ENCODE measurements around the gene OTOS. TPM values are rescaled to one million over a fixed set of nuclear protein-coding genes. Genes with fewer than 3 reads are reported as not detected.

The OTOS gene
- polyA plus RNA-seq, 1 donor from 2014 or later: not detected

GRCh38 chr2:240107477-240107796 is 33.0 kb downstream of the OTOS start:
- H3F3A ChIP-seq (ENCODE audit: insufficient read depth, low read length, poor library complexity, severe bottlenecking): no peaks in the 10 kb centered on the region
- no peaks in the 10 kb centered on the region for H3K9me2 ChIP-seq (ENCODE audit: insufficient read depth, low read length)
- no peak overlapping the region for H3K4me2 ChIP-seq (ENCODE audit: low read length)
- no peak overlapping the region for H2AFZ ChIP-seq (ENCODE audit: low read depth, low read length)
- H3K27me3 ChIP-seq (ENCODE audit: insufficient read depth, low read depth, low read length): no peaks in the 10 kb centered on the region
- no peaks in the 10 kb centered on the region for H4K20me1 ChIP-seq (ENCODE audit: insufficient read depth)
- no peak overlapping the region for H3K27ac ChIP-seq (ENCODE audit: low read length)
- H3K9ac ChIP-seq (ENCODE audit: low read length): no peak overlapping the region
- no peaks in the 10 kb centered on the region for H3K9me3 ChIP-seq (ENCODE audit: low read length)
- no peak overlapping the region for H3K4me3 ChIP-seq (ENCODE audit: low read length)
- H3K36me3 ChIP-seq (ENCODE audit: insufficient read depth, low read length): no peaks in the 10 kb centered on the region
- TF ChIP-seq REST (IDR thresholded peaks at IDR 0.05; ENCODE audit: borderline replicate concordance): no peak
- no peak for TF ChIP-seq MXI1 (conservative IDR thresholded peaks at IDR 0.05; ENCODE audit: poor library complexity, severe bottlenecking)
- TF ChIP-seq EP300 (conservative IDR thresholded peaks at IDR 0.05; ENCODE audit: poor library complexity, severe bottlenecking): no peak
- TF ChIP-seq RAD21 (conservative IDR thresholded peaks at IDR 0.05): no peak
- TF ChIP-seq CTCF (IDR thresholded peaks at IDR 0.05; ENCODE audit: poor library complexity, severe bottlenecking): no peak
- no peak for TF ChIP-seq EZH2 (IDR thresholded peaks at IDR 0.05; ENCODE audit: borderline replicate concordance, insufficient read depth, low read length, poor library complexity, severe bottlenecking)
- TF ChIP-seq POLR2AphosphoS5 (IDR thresholded peaks at IDR 0.05): no peak
- TF ChIP-seq TAF1 (IDR thresholded peaks at IDR 0.05; ENCODE audit: low read depth): no peak
- TF ChIP-seq SMC3 (conservative IDR thresholded peaks at IDR 0.05; ENCODE audit: poor library complexity): no peak
- no peaks in the 10 kb centered on the region for H3K79me2 ChIP-seq (replicated peaks; ENCODE audit: insufficient read depth, low read length)

- Histone ChIP-seq H3K36me3 (ENCODE audit: insufficient read depth, low read length) (no peaks in the 10 kb centered on the region), H3K27ac (ENCODE audit: low read length) (no peak overlapping the region), H4K20me1 (ENCODE audit: insufficient read depth) (no peaks in the 10 kb centered on the region), H3K79me2 (replicated peaks; ENCODE audit: insufficient read depth, low read length) (no peaks in the 10 kb centered on the region), H3K4me3 (ENCODE audit: low read length) (no peak overlapping the region), H3K4me2 (ENCODE audit: low read length) (no peak overlapping the region), H3K9ac (ENCODE audit: low read length) (no peak overlapping the region), H3K27me3 (ENCODE audit: insufficient read depth, low read depth, low read length) (no peaks in the 10 kb centered on the region), H2AFZ (ENCODE audit: low read depth, low read length) (no peak overlapping the region), H3K9me3 (ENCODE audit: low read length) (no peaks in the 10 kb centered on the region), H3K9me2 (ENCODE audit: insufficient read depth, low read length) (no peaks in the 10 kb centered on the region), H3F3A (ENCODE audit: insufficient read depth, low read length, poor library complexity, severe bottlenecking) (no peaks in the 10 kb centered on the region)
- TF ChIP-seq POLR2AphosphoS5 (IDR thresholded peaks at IDR 0.05) (no peak), TAF1 (IDR thresholded peaks at IDR 0.05; ENCODE audit: low read depth) (no peak), SMC3 (conservative IDR thresholded peaks at IDR 0.05; ENCODE audit: poor library complexity) (no peak), EZH2 (IDR thresholded peaks at IDR 0.05; ENCODE audit: borderline replicate concordance, insufficient read depth, low read length, poor library complexity, severe bottlenecking) (no peak), EP300 (conservative IDR thresholded peaks at IDR 0.05; ENCODE audit: poor library complexity, severe bottlenecking) (no peak), REST (IDR thresholded peaks at IDR 0.05; ENCODE audit: borderline replicate concordance) (no peak)
Observed at GRCh38 chr2:240106765-240107476, 33.5 kb downstream of the OTOS start.

All from neural cell (in vitro differentiated cells).